ENCODE data around the gene NABP1.

GRCh38 chr2:191719938-191720337 is 42.0 kb downstream of the NABP1 start:
- TF ChIP-seq CTCF (conservative IDR thresholded peaks at IDR 0.05; ENCODE audit: low read length) = no peak
- no peak for TF ChIP-seq EZH2phosphoT487 (IDR thresholded peaks at IDR 0.05; ENCODE audit: borderline replicate concordance)

Data from Loucy (cell line).